ES-I3 (cell line): ENCODE results near the gene NFE2L3.
"Not testable (repeated sequence)": the region's sequence is repeated elsewhere in the genome, so short reads cannot be mapped to it uniquely, and the experiment has no call there.

Source experiments
- H3K36me3 ChIP-seq: 2 replicates; pipeline ENCODE4 v1.6.1; 2013; ENCODE audit warnings: mild to moderate bottlenecking, low read length, control low read depth, moderate library complexity; ENCODE audit not compliant: insufficient read depth
- H3K4me1 ChIP-seq: 2 replicates; pipeline ENCODE4 v1.6.1; 2013; ENCODE audit warnings: mild to moderate bottlenecking, control low read depth, low read length; ENCODE audit not compliant: insufficient read depth
- H3K9ac ChIP-seq: 2 replicates; pipeline ENCODE4 v1.6.1; 2013; ENCODE audit warnings: low read depth, mild to moderate bottlenecking, low read length, moderate library complexity
- H3K9me3 ChIP-seq: 2 replicates; pipeline ENCODE4 v1.6.1; 2013; ENCODE audit warnings: mild to moderate bottlenecking, low read length, moderate library complexity; ENCODE audit not compliant: control insufficient read depth, insufficient read depth

NFE2L3 gene

GRCh38 chr7:26182706-26183105 is 30.7 kb downstream of the NFE2L3 start:
- H3K4me1 ChIP-seq: no peaks in the 10 kb centered on the region
- no peaks in the 10 kb centered on the region for H3K9me3 ChIP-seq
- H3K9ac ChIP-seq: no peak overlapping the region
- H3K36me3 ChIP-seq: peaks cover 4% of the 10 kb centered on the region

- Histone ChIP-seq H3K9me3 (no peaks in the 10 kb centered on the region), H3K36me3 (peaks cover 2% of the 10 kb centered on the region; the same call in 1 of the 2 replicates), H3K4me1 (no peaks in the 10 kb centered on the region), H3K9ac (no peak overlapping the region)
These were observed 31.7 kb downstream of the NFE2L3 start for GRCh38 chr7:26183545-26184280.

GRCh38 chr7:26184281-26185101 is 32.5 kb downstream of the NFE2L3 start:
- not testable (repeated sequence) for H3K9me3 ChIP-seq, H3K9ac ChIP-seq, H3K4me1 ChIP-seq, H3K36me3 ChIP-seq

- no peaks in the 10 kb centered on the region for H3K9me3 ChIP-seq
- H3K36me3 ChIP-seq: peaks cover 5% of the 10 kb centered on the region; the same call in 1 of the 2 replicates
- no peak overlapping the region for H3K9ac ChIP-seq
- H3K4me1 ChIP-seq: no peaks in the 10 kb centered on the region
These were observed 33.3 kb downstream of the NFE2L3 start for GRCh38 chr7:26185131-26185843.

DNA sequence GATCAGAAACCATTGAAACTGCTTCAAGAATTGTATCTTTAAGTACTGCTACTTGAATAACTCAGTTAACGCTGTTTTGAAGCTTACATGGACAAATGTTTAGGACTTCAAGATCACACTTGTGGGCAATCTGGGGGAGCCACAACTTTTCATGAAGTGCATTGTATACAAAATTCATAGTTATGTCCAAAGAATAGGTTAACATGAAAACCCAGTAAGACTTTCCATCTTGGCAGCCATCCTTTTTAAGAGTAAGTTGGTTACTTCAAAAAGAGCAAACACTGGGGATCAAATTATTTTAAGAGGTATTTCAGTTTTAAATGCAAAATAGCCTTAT is 33.8 kb downstream of the NFE2L3 start:
- peaks cover 10% of the 10 kb centered on the region for H3K36me3 ChIP-seq
- H3K4me1 ChIP-seq: no peaks in the 10 kb centered on the region
- no peaks in the 10 kb centered on the region for H3K9me3 ChIP-seq

DNA sequence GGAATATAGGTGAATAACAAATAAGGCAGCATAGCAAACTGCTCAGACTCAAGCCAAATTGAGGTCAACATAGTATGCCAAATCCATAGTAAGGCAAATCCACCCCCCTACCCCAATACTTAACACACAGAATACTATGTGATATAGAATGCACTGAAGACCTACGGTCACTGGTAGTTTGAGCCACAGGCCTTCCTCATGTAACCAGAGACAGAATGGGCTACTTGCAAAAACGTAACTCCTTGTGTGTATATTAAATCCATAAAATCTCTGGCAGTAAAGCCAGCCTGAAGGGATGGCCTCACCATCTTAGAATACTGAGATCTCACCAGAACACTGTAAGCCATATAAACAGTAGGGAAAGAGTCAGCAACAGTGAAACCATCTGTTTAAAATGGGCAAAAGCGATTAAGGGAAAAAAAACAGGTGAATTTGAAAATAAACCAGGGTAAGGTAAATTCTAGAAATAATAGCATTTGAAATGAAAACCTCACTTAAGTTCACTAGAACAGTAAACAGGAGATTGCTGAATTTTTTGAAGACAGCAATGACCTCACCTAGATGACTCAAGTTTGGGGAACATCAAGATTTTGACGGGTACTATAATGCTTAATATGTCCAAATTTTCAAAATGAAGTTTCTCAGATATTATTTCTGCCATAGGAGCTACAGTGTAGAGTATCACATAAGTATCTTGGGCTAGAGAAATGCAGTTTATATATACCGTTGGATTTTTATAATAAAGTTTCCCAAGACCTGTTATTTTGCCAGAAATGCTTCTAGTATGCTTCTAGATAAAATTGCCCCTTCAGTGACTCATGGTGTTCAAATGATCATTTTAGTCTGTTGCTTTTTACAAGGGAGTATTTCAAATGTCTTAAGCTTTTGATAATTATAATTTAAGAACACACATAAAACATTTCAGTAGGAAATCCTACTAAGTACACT is 34.6 kb downstream of the NFE2L3 start:
- peaks cover 15% of the 10 kb centered on the region for H3K36me3 ChIP-seq
- no peak overlapping the region for H3K9ac ChIP-seq
- no peaks in the 10 kb centered on the region for H3K4me1 ChIP-seq
- H3K9me3 ChIP-seq: no peaks in the 10 kb centered on the region

More for the DNA sequence above, 33.8 kb downstream of the NFE2L3 start:
- no peak overlapping the region for H3K9ac ChIP-seq

- Histone ChIP-seq H3K36me3 (peaks cover 22% of the 10 kb centered on the region), H3K9me3 (no peaks in the 10 kb centered on the region), H3K9ac (no peak overlapping the region), H3K4me1 (no peaks in the 10 kb centered on the region)
These were observed 35.6 kb downstream of the NFE2L3 start for GRCh38 chr7:26187380-26188205.

DNA sequence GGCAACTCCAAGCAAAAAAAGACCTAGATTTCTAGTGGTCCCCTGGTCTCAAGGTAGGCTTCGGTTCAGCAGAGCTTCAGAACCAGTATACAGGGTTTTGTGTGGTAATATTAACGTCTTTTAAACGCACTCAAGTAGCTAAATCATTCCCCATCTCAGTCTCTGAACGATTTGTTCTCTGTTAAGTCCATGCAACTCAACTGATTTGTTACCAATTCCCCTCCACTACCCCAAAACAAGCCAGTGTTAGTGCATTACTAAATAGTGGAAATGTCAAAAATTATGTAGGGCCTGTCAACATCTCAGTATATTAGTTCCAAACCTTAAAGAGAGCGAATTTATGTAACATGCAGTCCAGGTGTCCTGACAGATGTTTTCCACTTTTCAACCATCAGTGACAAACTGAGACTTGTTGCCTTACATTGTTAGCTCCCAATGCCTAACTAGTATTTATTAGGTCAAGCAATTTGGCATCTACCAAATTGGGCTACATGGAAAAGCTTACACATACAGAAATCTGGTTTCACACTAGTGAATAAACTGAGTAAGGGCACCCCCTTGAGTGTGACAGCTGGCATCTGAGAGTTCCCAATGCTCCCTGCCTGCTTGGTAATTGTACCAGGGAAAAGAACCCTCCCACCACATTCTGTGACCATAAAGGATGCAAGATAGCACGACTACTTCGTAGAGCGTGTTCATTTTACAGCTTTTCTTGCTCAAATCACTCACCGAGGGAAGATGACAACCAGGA is 36.4 kb downstream of the NFE2L3 start:
- no peak overlapping the region for H3K9ac ChIP-seq
- H3K4me1 ChIP-seq: no peaks in the 10 kb centered on the region
- H3K36me3 ChIP-seq: peaks cover 30% of the 10 kb centered on the region
- no peaks in the 10 kb centered on the region for H3K9me3 ChIP-seq

GRCh38 chr7:26188957-26189541 is 37.1 kb downstream of the NFE2L3 start:
- Histone ChIP-seq H3K36me3 (peaks cover 35% of the 10 kb centered on the region), H3K9me3 (no peaks in the 10 kb centered on the region), H3K4me1 (no peaks in the 10 kb centered on the region), H3K9ac (no peak overlapping the region)

DNA sequence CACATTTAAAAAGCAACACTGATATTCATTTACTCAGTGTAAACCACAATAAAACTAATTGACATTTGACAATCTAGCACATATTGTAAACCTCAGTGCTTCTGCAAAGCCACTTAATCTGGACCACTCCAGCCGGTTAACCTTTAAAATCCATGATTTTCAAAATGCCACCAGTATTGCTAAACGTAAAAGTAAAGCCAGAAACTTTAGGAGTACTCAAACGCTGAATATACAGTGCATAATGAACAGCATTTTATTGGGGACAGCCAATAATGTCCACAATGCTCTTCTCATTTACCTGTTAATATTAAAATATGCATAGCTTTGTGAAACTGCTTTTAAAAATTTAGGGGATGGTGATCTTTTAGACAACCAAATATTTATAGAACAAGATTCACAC is 37.7 kb downstream of the NFE2L3 start:
- H3K4me1 ChIP-seq: no peaks in the 10 kb centered on the region
- H3K36me3 ChIP-seq: peaks cover 41% of the 10 kb centered on the region

DNA sequence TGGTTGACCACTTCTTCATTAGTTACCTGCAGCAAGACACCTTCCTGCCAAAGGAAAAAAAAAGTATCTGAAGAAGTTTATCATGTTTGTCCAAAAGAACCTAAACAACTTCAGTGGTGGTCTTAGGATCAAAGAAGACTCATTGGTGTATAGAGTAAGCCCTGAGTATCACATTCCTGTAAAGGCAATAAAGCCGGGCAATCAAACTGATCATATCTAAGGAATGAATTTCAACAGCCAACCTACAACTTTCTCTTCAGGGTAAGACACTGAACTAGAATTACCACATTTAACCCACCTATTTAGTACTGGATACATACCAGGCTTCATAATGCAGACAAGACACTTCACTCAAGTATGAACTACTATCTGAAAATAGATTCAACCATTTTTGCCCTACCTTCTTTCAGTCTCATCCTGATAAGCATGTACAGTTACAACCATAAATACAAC is 38.4 kb downstream of the NFE2L3 start:
- no peak overlapping the region for H3K9ac ChIP-seq
- H3K36me3 ChIP-seq: peaks cover 45% of the 10 kb centered on the region
- H3K9me3 ChIP-seq: no peaks in the 10 kb centered on the region
- H3K4me1 ChIP-seq: no peaks in the 10 kb centered on the region

More for the DNA sequence above, 37.7 kb downstream of the NFE2L3 start:
- no peaks in the 10 kb centered on the region for H3K9me3 ChIP-seq
- no peak overlapping the region for H3K9ac ChIP-seq

GRCh38 chr7:26191233-26191973 is 39.4 kb downstream of the NFE2L3 start:
- H3K9me3 ChIP-seq: no peaks in the 10 kb centered on the region
- peaks cover 2% of the 10 kb centered on the region; the same call in 1 of the 2 replicates for H3K4me1 ChIP-seq
- peaks cover 52% of the 10 kb centered on the region for H3K36me3 ChIP-seq
- no peak overlapping the region for H3K9ac ChIP-seq
